Body of pancreas (tissue), 4 donors: ENCODE data around the gene BCL11B. TPM values are rescaled to one million over a fixed set of nuclear protein-coding genes. Genes with fewer than 3 reads are reported as not detected.

ENCODE experiments used
- ATAC-seq: fragments of 150-250 bp; one replicate; pipeline ENCODE4 v1.9.1; 2016
- DNase-seq, 4 donors: peaks; one replicate each; pipeline ENCODE4 v3.0.0-alpha.2; 2019
- H3K27ac ChIP-seq, 4 donors: fragments of 200-600 bp; sonication (generic); 1 replicate in 3 of 4; 2 replicates in 1 of 4; pipeline versions ENCODE4 v1.5.1 to v1.6.1; 2016 to 2019; ENCODE audit warnings: mild to moderate bottlenecking in 1 of 4, mixed read lengths in 1 of 4, moderate library complexity in 1 of 4
- H3K27me3 ChIP-seq, 2 donors: fragments of 200-600 bp; sonication (generic); one replicate each; pipeline ENCODE4 v1.6.0; 2016; ENCODE audit warnings: mild to moderate bottlenecking in 1 of 2
- H3K36me3 ChIP-seq, 2 donors: fragments of 200-600 bp; sonication (generic); replicated peaks in 1 of 2; 2 replicates each; pipeline ENCODE4 v1.5.1; 2016; ENCODE audit warnings: low read depth in 2 of 2; ENCODE audit not compliant: insufficient read depth in 1 of 2
- H3K4me1 ChIP-seq: fragments of 200-600 bp; sonication (generic); one replicate; pipeline ENCODE4 v1.6.0; 2016
- H3K4me3 ChIP-seq, 2 donors: fragments of 200-600 bp; sonication (generic); 1 replicate in 1 of 2; 2 replicates in 1 of 2; pipeline ENCODE4 v1.5.1; 2016 to 2019
- H3K9me3 ChIP-seq, 3 donors: fragments of 200-600 bp; sonication (generic); 1 replicate in 2 of 3; 2 replicates in 1 of 3; pipeline ENCODE4 v1.5.1; 2016
- POLR2A ChIP-seq, 3 donors: fragments of 450-650 bp; IDR thresholded peaks; one replicate each; pipeline ENCODE4 v1.6.1; 2016; ENCODE audit warnings: antibody characterized with exemption in 3 of 3, mild to moderate bottlenecking in 2 of 3
- WGBS, 2 donors: methylation state at CpG; one replicate each; pipeline ENCODE4 v1.1.5; 2017; 5-methylcytosine and 5-hydroxymethylcytosine counted together
- intact Hi-C: fragments of 100-400 bp; cut with DNase I; formaldehyde crosslinking; loops from one replicate; pipeline ENCODE4 v1.15.1; 2023
- total RNA-seq, 2 donors: library from RNA; depleted of rRNA; stranded (reverse); fragments of >200 nt; gene quantifications; one replicate each; pipeline ENCODE4 v1.1.0, GENCODE V29; 2016
- TF ChIP-seq, protein P1 (sequence below), 7 experiments: fragments of 450-650 bp in 4 of 7; fragments of 200-600 bp in 3 of 7; sonication (generic) in 3 of 7; IDR thresholded peaks; one replicate each; pipeline ENCODE4 v1.5.1; 2016 to 2019; ENCODE audit warnings: antibody characterized with exemption in 7 of 7

Gene BCL11B
- total RNA-seq, 2 donors from 2014 or later, result 0.78 TPM; not detected in 1

- Histone ChIP-seq H3K4me3 (no peak overlapping the region), H3K36me3 (no peaks in the 10 kb centered on the region), H3K9me3 (no peaks in the 10 kb centered on the region), H3K27me3 (no peaks in the 10 kb centered on the region), H3K27ac (no peak overlapping the region), H3K4me1 (peaks cover 9% of the 10 kb centered on the region)
- ATAC-seq (no peak), DNase-seq (no peak)
- TF ChIP-seq, protein P1, sequence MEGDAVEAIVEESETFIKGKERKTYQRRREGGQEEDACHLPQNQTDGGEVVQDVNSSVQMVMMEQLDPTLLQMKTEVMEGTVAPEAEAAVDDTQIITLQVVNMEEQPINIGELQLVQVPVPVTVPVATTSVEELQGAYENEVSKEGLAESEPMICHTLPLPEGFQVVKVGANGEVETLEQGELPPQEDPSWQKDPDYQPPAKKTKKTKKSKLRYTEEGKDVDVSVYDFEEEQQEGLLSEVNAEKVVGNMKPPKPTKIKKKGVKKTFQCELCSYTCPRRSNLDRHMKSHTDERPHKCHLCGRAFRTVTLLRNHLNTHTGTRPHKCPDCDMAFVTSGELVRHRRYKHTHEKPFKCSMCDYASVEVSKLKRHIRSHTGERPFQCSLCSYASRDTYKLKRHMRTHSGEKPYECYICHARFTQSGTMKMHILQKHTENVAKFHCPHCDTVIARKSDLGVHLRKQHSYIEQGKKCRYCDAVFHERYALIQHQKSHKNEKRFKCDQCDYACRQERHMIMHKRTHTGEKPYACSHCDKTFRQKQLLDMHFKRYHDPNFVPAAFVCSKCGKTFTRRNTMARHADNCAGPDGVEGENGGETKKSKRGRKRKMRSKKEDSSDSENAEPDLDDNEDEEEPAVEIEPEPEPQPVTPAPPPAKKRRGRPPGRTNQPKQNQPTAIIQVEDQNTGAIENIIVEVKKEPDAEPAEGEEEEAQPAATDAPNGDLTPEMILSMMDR (IDR thresholded peaks at IDR 0.05), result no peak
- intact Hi-C loops, result no loop called here
- WGBS, 2 donors, result 61 to 69% methylated on average over 8 of the region's 8 CpGs
These were observed 43.2 kb upstream of the BCL11B start for GRCh38 chr14:99315197-99315596.

DNA sequence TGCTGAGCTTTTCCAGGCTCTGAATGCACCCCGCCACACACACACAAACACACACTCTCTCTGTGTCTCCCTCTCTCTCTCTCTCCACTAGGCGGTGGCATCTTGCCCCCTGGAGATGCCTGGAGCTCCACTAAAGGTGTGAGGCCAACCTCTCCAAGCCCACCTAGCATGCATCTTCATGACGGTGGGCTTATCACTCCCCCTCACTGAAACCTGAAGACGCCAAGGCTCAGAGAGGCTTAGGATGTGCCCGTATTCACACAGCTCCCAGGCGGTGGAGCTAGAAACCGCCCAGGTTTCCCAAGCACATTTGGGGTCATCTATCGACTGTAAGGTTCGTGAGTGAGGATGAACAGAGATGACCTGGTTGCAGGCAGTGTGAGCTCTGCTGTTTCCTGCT lies 42.6 kb upstream of the BCL11B start:
- no peak for ATAC-seq
- TF ChIP-seq, protein P1 (IDR thresholded peaks at IDR 0.05), result no peak
- no peak for TF ChIP-seq POLR2A (IDR thresholded peaks at IDR 0.05)
- no peak for DNase-seq
- 75 to 78% methylated on average over 9 of the region's 9 CpGs for WGBS, 2 donors
- Histone ChIP-seq H3K27me3 (no peaks in the 10 kb centered on the region), H3K9me3 (no peaks in the 10 kb centered on the region), H3K27ac (no peak overlapping the region), H3K4me1 (peaks cover 6% of the 10 kb centered on the region), H3K4me3 (no peak overlapping the region), H3K36me3 (no peaks in the 10 kb centered on the region)
- intact Hi-C loops, result no loop called here

DNA sequence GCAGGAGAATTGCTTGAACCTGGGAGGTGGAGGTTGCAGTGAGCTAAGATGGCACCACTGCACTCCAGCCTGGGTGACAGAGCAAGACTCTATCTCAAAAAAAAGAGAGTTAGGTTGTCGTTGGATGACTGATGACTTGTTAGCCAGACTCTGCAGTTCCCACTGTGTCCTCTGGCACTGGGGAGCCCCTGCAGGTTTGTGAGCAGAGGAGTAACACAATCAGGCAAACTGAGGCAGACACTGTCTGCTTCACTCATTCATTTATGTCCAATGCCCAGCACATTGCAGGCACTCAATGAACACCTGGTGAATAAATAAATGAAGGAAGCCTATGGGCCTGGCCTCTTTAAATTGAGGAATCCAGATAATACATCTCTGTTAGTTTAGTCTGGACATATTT lies 41.2 kb upstream of the BCL11B start:
- no peak for TF ChIP-seq POLR2A (IDR thresholded peaks at IDR 0.05)
- TF ChIP-seq, protein P1 (IDR thresholded peaks at IDR 0.05), result no peak
- DNase-seq (no peak), ATAC-seq (no peak)
- no peak overlapping the region for H3K4me3 ChIP-seq
- no peaks in the 10 kb centered on the region for H3K9me3 ChIP-seq
- no peaks in the 10 kb centered on the region for H3K27me3 ChIP-seq
- WGBS, 2 donors, result 57 to 81% methylated on average over 1 of the region's 1 CpG
- H3K36me3 ChIP-seq, result no peaks in the 10 kb centered on the region
- intact Hi-C loops, result no loop called here
- H3K27ac ChIP-seq, result no peak overlapping the region
- peaks cover 6% of the 10 kb centered on the region for H3K4me1 ChIP-seq

GRCh38 chr14:99312106-99312505 lies 40.1 kb upstream of the BCL11B start:
- intact Hi-C loops, result no loop called here
- DNase-seq (no peak), ATAC-seq (no peak)
- H3K36me3 ChIP-seq, result no peaks in the 10 kb centered on the region
- TF ChIP-seq, protein P1 (IDR thresholded peaks at IDR 0.05), result no peak
- TF ChIP-seq POLR2A (IDR thresholded peaks at IDR 0.05), result no peak
- no peak overlapping the region for H3K4me3 ChIP-seq
- H3K9me3 ChIP-seq, result no peaks in the 10 kb centered on the region
- no peak overlapping the region for H3K27ac ChIP-seq
- H3K4me1 ChIP-seq, result peaks cover 6% of the 10 kb centered on the region
- H3K27me3 ChIP-seq, result no peaks in the 10 kb centered on the region
- WGBS, 2 donors, result 92 to 94% methylated on average over 7 of the region's 7 CpGs

GRCh38 chr14:99309220-99309766 lies 37.3 kb upstream of the BCL11B start:
- H3K27ac ChIP-seq, result no peak overlapping the region
- no peaks in the 10 kb centered on the region for H3K27me3 ChIP-seq
- ATAC-seq (no peak), DNase-seq (no peak)
- no peaks in the 10 kb centered on the region for H3K36me3 ChIP-seq
- no peaks in the 10 kb centered on the region for H3K4me1 ChIP-seq
- TF ChIP-seq, protein P1 (IDR thresholded peaks at IDR 0.05), result no peak
- no peak for TF ChIP-seq POLR2A (IDR thresholded peaks at IDR 0.05)
- no peaks in the 10 kb centered on the region for H3K9me3 ChIP-seq
- WGBS, 2 donors, result 87 to 91% methylated on average over 4 of the region's 4 CpGs
- no peak overlapping the region for H3K4me3 ChIP-seq
- intact Hi-C loops, result no loop called here
